Activated CD4-positive, alpha-beta T cell treated with anti-CD3 and anti-CD28 coated beads for 36 hours (primary cell): ENCODE measurements around the gene CYB5R3. TPM values are rescaled to one million over a fixed set of nuclear protein-coding genes. Genes with fewer than 3 reads are reported as not detected.

ENCODE experiments used
- ATAC-seq: fragments of 200-7000 bp; cut with Tn5 transposase; one replicate; pipeline ENCODE4 v1.10.0; 2021; ENCODE audit warnings: mild to moderate bottlenecking, moderate library complexity
- CTCF ChIA-PET: fragments of 350-600 bp; sonication (Branson Sonifier 250); formaldehyde crosslinking; loops from one replicate; lab custom pipeline; 2021; ENCODE audit warnings: antibody characterized with exemption; lab: Charles Lee
- POLR2A ChIA-PET: fragments of 350-600 bp; sonication (Branson Sonifier 250); formaldehyde crosslinking; loops from one replicate; lab custom pipeline; 2021; ENCODE audit warnings: antibody characterized with exemption, inconsistent platforms; lab: Charles Lee
- DNase-seq: peaks from one replicate; pipeline ENCODE4 v3.0.0-alpha.2; 2020
- H3K27ac Mint-ChIP-seq: one replicate; pipeline ENCODE4 v1.8.0; 2021; ENCODE audit warnings: mixed read lengths
- H3K27me3 Mint-ChIP-seq: one replicate; pipeline ENCODE4 v1.8.0; 2021; ENCODE audit warnings: mixed read lengths
- H3K36me3 Mint-ChIP-seq: one replicate; pipeline ENCODE4 v1.8.0; 2021; ENCODE audit warnings: low read depth, mixed read lengths
- H3K4me1 Mint-ChIP-seq: one replicate; pipeline ENCODE4 v1.8.0; 2021; ENCODE audit warnings: mixed read lengths
- H3K4me3 Mint-ChIP-seq: one replicate; pipeline ENCODE4 v1.8.0; 2021; ENCODE audit warnings: mild to moderate bottlenecking, moderate library complexity, mixed read lengths
- H3K9me3 Mint-ChIP-seq: one replicate; pipeline ENCODE4 v1.8.0; 2021; ENCODE audit warnings: low read depth, mixed read lengths
- intact Hi-C, 2 experiments: fragments of 100-400 bp; cut with DNase I in 1 of 2; cut with micrococcal nuclease in 1 of 2; formaldehyde crosslinking; loops; one replicate each; pipeline versions ENCODE4 v1.14.2 to v1.15.1; 2022 to 2024; cut with DNase I, micrococcal nuclease
- total RNA-seq, 2 experiments: library from RNA; stranded (reverse); gene quantifications; one replicate each; pipeline ENCODE4 v1.2.3, GENCODE V29; 2021

CYB5R3 gene
- total RNA-seq, 2 experiments from 2014 or later, result 79.5 to 101 TPM

DNA sequence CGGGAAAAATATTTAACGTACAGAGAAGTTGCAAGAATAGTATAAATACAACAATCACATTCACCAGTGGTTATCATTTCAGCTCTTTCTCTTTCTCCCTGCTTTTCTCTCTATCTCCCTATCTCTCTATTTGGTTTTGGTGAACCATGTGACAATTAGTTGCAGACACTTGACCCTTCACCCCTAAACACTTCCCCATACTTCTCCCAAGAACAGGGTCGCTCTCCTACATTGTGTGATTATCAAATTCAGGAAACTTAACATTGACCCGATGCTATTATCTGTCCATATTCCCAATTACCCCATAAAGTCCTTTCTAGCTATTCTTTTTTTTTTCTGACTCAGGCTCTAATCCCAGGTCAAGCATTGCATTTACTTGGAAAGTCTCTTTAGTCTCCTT, 4.8 kb upstream of the CYB5R3 start:
- ATAC-seq (no peak), DNase-seq (no peak)
- Mint-ChIP-seq H3K27me3 (peaks cover 2% of the 10 kb centered on the region), H3K9me3 (no peaks in the 10 kb centered on the region), H3K27ac (no peak overlapping the region), H3K4me1 (no peaks in the 10 kb centered on the region), H3K36me3 (no peaks in the 10 kb centered on the region), H3K4me3 (no peak overlapping the region)
- intact Hi-C loops, result no loop called here
- POLR2A ChIA-PET, result interaction anchor here (0.6 to 2.5 kb wide), 2 partner anchors 38 to 313 kb away, joined by 4 to 6 read pairs; no protein-coding TSS in a partner anchor
- CTCF ChIA-PET, result interaction anchor here (1.1 to 1.5 kb wide), 2 partner anchors 18 to 40 kb away, joined by 3 read pairs; no protein-coding TSS in a partner anchor

DNA sequence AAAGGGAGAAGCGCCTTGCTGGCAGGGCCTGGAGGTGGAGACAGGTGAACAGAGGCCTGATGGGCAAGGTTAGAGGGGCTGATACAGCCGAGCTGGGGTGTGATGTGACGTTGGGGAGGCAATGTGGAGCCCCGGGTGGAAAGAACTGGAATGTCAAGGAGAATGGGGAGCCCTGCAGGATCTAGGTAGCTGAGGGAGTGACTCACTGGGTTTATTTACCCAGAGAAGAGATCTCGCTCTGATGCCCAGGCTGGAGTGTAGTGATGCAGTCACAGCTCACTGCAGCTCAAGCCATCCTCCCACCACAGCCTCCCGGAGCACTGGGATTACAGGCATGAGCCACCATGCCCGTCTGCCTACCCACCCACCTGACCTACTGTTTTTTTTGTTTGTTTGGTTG, 1.9 kb upstream of the CYB5R3 start:
- H3K27me3 Mint-ChIP-seq, result no peaks in the 10 kb centered on the region
- peaks cover 2% of the 10 kb centered on the region for H3K36me3 Mint-ChIP-seq
- ChIA-PET CTCF (interaction anchor here (1.6 kb wide), 1 partner anchor 12 kb away, joined by 3 read pairs; no protein-coding TSS in a partner anchor), POLR2A (interaction anchor here (0.6 to 0.7 kb wide), 2 partner anchors 205 to 362 kb away, joined by 3 read pairs; no protein-coding TSS in a partner anchor)
- H3K9me3 Mint-ChIP-seq, result no peaks in the 10 kb centered on the region
- DNase-seq (no peak), ATAC-seq (no peak)
- H3K4me1 Mint-ChIP-seq, result peaks cover 11% of the 10 kb centered on the region
- intact Hi-C loops, result no loop called here
- H3K27ac Mint-ChIP-seq, result no peak overlapping the region
- no peak overlapping the region for H3K4me3 Mint-ChIP-seq

- Mint-ChIP-seq H3K27ac (peak overlapping the region; percentile 92), H3K27me3 (no peaks in the 10 kb centered on the region), H3K4me1 (peaks cover 26% of the 10 kb centered on the region), H3K36me3 (peaks cover 2% of the 10 kb centered on the region), H3K9me3 (no peaks in the 10 kb centered on the region), H3K4me3 (peak overlapping the region; percentile 92)
- CTCF ChIA-PET, result interaction anchor here (0.7 kb wide), 1 partner anchor 27 kb away, joined by 3 read pairs; no protein-coding TSS in a partner anchor
- ATAC-seq (peak; percentile 54), DNase-seq (peak; percentile 57)
- intact Hi-C loops, result loop anchor here (1.0 to 2.0 kb wide), 12 partner anchors 14 to 569 kb away; partner anchors contain the start of genes ARFGAP3 (in 1 of the 2), PACSIN2 (in 1 of the 2), POLDIP3 (in 1 of the 2) and SMDT1 (in 1 of the 2)
- POLR2A ChIA-PET, result interaction anchor here (4.7 kb wide), 1 partner anchor 34 kb away, joined by 53 read pairs; the partner anchor contains the start of gene POLDIP3
Measured at GRCh38 chr22:42648368-42649245, 585 bp downstream of the CYB5R3 start.

DNA sequence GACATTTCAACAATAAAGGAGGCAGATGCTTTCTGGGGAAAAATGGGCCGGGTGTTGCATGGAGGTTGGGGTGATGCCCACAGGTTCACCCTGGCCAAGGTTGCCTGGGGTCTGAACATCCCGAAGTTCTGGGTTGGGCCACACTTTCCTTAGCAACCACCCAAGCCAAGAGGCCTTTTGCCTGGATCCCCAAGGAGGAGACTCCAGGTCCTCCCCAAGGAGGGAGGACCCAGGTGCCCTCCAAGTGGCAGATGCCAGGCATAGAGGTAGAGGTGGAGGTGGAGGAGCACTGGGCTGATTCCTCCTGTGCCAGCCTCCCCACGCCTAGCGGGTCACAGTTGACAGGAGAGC, 1.2 kb downstream of the CYB5R3 start:
- Mint-ChIP-seq H3K9me3 (no peaks in the 10 kb centered on the region), H3K4me3 (peak overlapping the region; percentile 92), H3K27me3 (no peaks in the 10 kb centered on the region), H3K27ac (peak overlapping the region; percentile 92), H3K36me3 (peaks cover 2% of the 10 kb centered on the region), H3K4me1 (peaks cover 26% of the 10 kb centered on the region)
- ChIA-PET POLR2A (interaction anchor here (4.7 kb wide), 1 partner anchor 33 kb away, joined by 53 read pairs; the partner anchor contains the start of gene POLDIP3), CTCF (interaction anchor here (1.9 kb wide), 1 partner anchor 27 kb away, joined by 4 read pairs; no protein-coding TSS in a partner anchor)
- intact Hi-C loops, result loop anchor here (2.0 kb wide), 2 partner anchors 33 to 147 kb away; partner anchors contain the start of gene POLDIP3 (in 1 of the 2)
- DNase-seq (no peak), ATAC-seq (no peak)

GRCh38 chr22:42646569-42647525, 2.3 kb downstream of the CYB5R3 start:
- ATAC-seq, result no peak
- no peak for DNase-seq
- H3K9me3 Mint-ChIP-seq, result no peaks in the 10 kb centered on the region
- ChIA-PET CTCF (interaction anchor here (1.8 to 1.9 kb wide), 2 partner anchors 14 to 26 kb away, joined by 4 to 6 read pairs; no protein-coding TSS in a partner anchor), POLR2A (interaction anchor here (0.5 to 4.7 kb wide), 2 partner anchors 32 to 34 kb away, joined by 5 to 53 read pairs; partner anchors contain the start of gene POLDIP3)
- no peaks in the 10 kb centered on the region for H3K27me3 Mint-ChIP-seq
- H3K27ac Mint-ChIP-seq, result no peak overlapping the region
- peaks cover 29% of the 10 kb centered on the region for H3K4me1 Mint-ChIP-seq
- intact Hi-C loops, result no loop called here
- H3K36me3 Mint-ChIP-seq, result peaks cover 2% of the 10 kb centered on the region
- H3K4me3 Mint-ChIP-seq, result peak overlapping the region; percentile 92

GRCh38 chr22:42645938-42646568, 3.1 kb downstream of the CYB5R3 start:
- DNase-seq (no peak), ATAC-seq (no peak)
- no peaks in the 10 kb centered on the region for H3K27me3 Mint-ChIP-seq
- ChIA-PET CTCF (interaction anchor here (1.8 to 1.9 kb wide), 2 partner anchors 15 to 25 kb away, joined by 4 to 6 read pairs; no protein-coding TSS in a partner anchor), POLR2A (interaction anchor here (4.7 kb wide), 1 partner anchor 31 kb away, joined by 53 read pairs; the partner anchor contains the start of gene POLDIP3)
- no peak overlapping the region for H3K4me3 Mint-ChIP-seq
- peaks cover 29% of the 10 kb centered on the region for H3K4me1 Mint-ChIP-seq
- intact Hi-C loops, result no loop called here
- no peak overlapping the region for H3K27ac Mint-ChIP-seq
- H3K9me3 Mint-ChIP-seq, result no peaks in the 10 kb centered on the region
- H3K36me3 Mint-ChIP-seq, result peaks cover 2% of the 10 kb centered on the region

- no peak for ATAC-seq
- no peak overlapping the region for H3K4me3 Mint-ChIP-seq
- H3K36me3 Mint-ChIP-seq, result peaks cover 2% of the 10 kb centered on the region
- intact Hi-C loops, result no loop called here
- DNase-seq, result no peak
- H3K4me1 Mint-ChIP-seq, result peaks cover 29% of the 10 kb centered on the region
- no peaks in the 10 kb centered on the region for H3K27me3 Mint-ChIP-seq
- CTCF ChIA-PET, result no interaction called here
- no peaks in the 10 kb centered on the region for H3K9me3 Mint-ChIP-seq
- POLR2A ChIA-PET, result no interaction called here
- H3K27ac Mint-ChIP-seq, result no peak overlapping the region
Measured at GRCh38 chr22:42645341-42645937, 3.8 kb downstream of the CYB5R3 start.

DNA sequence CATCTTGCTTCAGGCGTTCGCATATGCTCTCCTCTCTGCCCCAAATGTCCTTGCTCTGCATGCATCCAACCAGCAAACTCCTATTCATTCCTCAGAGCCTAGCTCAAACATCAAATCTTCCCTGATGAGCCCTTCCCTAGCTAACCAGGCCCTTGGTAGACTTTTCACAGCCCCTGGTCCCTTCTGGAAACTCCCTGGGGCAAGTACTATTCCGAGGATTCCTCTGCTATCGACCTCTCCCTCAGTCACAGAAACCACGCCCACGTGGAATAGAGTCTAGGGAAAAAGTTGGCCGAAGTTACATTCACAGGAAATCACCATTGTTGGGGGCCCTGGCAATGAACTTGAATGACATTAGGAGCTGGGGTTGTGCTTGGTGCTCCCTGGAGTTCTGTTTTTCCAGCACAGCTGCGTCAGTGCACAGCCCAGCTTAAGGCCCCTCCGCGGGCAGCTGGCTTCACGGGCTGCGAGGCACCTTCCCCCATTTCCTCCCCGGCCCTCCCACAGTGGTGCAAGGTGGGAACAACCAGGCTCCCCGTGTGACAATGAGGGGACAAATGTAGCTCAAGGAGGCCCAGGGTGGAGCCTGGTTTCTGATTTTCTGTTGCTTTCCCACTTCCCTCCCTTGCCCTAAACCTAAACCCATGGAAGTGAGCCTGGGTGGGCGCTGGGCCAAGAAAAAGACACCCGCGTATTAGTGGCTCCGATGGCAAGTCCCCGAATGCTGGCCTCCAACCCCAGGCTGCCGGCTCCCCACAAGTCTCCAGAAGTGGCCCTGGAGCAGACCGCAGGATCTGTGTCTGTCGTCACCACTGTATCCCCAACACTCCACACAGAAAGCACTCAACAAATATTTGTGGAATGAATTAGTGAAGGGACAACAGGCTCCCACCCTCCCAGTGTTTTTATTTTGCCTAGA, 4.5 kb downstream of the CYB5R3 start:
- Mint-ChIP-seq H3K9me3 (no peaks in the 10 kb centered on the region), H3K27me3 (no peaks in the 10 kb centered on the region), H3K4me3 (no peak overlapping the region), H3K4me1 (peaks cover 29% of the 10 kb centered on the region), H3K36me3 (peaks cover 2% of the 10 kb centered on the region), H3K27ac (no peak overlapping the region)
- ChIA-PET POLR2A (interaction anchor here (3.6 kb wide), 1 partner anchor 29 kb away, joined by 23 read pairs; the partner anchor contains the start of gene POLDIP3), CTCF (interaction anchor here (0.8 kb wide), 1 partner anchor 24 kb away, joined by 6 read pairs; no protein-coding TSS in a partner anchor)
- no peak for DNase-seq
- ATAC-seq, result no peak
- intact Hi-C loops, result no loop called here
